HG03175 (cell line): ENCODE data around the gene ST3GAL5.

Source experiments
- ATAC-seq: cut with Tn5 transposase; IDR thresholded peaks from one replicate; pipeline ENCODE4 v1.9.1; 2021; ENCODE audit warnings: mild to moderate bottlenecking, moderate library complexity; ENCODE audit not compliant: unreplicated experiment

Gene ST3GAL5

GRCh38 chr2:85811180-85812093, 77.4 kb downstream of the ST3GAL5 start:
- no peak for ATAC-seq

- no peak for ATAC-seq
Observed at GRCh38 chr2:85810371-85811179, 78.2 kb downstream of the ST3GAL5 start.

- ATAC-seq, result no peak
Observed at GRCh38 chr2:85807756-85808155, 81.0 kb downstream of the ST3GAL5 start.

GRCh38 chr2:85806358-85807118, 82.3 kb downstream of the ST3GAL5 start:
- ATAC-seq, result no peak

- ATAC-seq, result no peak
Observed at GRCh38 chr2:85804583-85804982, 84.2 kb downstream of the ST3GAL5 start.

- ATAC-seq, result no peak
Observed at GRCh38 chr2:85803704-85804425, 84.9 kb downstream of the ST3GAL5 start.

GRCh38 chr2:85802354-85803103, 86.3 kb downstream of the ST3GAL5 start:
- ATAC-seq, result no peak

- ATAC-seq, result no peak
Observed at GRCh38 chr2:85801871-85802270, 86.9 kb downstream of the ST3GAL5 start.

- ATAC-seq, result no peak
Observed at GRCh38 chr2:85800586-85800985, 88.2 kb downstream of the ST3GAL5 start.

- ATAC-seq, result no peak
Observed at GRCh38 chr2:85799215-85799956, 89.4 kb downstream of the ST3GAL5 start.

GRCh38 chr2:85797921-85798320, 90.9 kb downstream of the ST3GAL5 start:
- ATAC-seq, result no peak

GRCh38 chr2:85797263-85797660, 91.5 kb downstream of the ST3GAL5 start:
- ATAC-seq, result no peak

GRCh38 chr2:85796341-85797262, 92.2 kb downstream of the ST3GAL5 start:
- ATAC-seq, result no peak

GRCh38 chr2:85796046-85796340, 92.8 kb downstream of the ST3GAL5 start:
- ATAC-seq, result no peak

GRCh38 chr2:85795331-85796045, 93.3 kb downstream of the ST3GAL5 start:
- no peak for ATAC-seq

GRCh38 chr2:85794491-85795121, 94.2 kb downstream of the ST3GAL5 start:
- no peak for ATAC-seq

GRCh38 chr2:85794038-85794441, 94.8 kb downstream of the ST3GAL5 start:
- ATAC-seq, result no peak
